ENCODE data around the gene TSPAN18. TPM values are rescaled to one million over a fixed set of nuclear protein-coding genes. Genes with fewer than 3 reads are reported as not detected.

The TSPAN18 gene
- total and polyA plus RNA-seq, 11 donors, result 40.0 to 151 (median 74.9) TPM

- no peak overlapping the region for H3K4me3 ChIP-seq
- H3K36me3 ChIP-seq, result peaks cover 0 to 3% (median 0%) of the 10 kb centered on the region in 9 donors
- no peaks in the 10 kb centered on the region for H3K27me3 ChIP-seq
- no peak for DNase-seq
- ATAC-seq, result no peak
- H3K4me1 ChIP-seq, result peaks cover 4 to 77% (median 33%) of the 10 kb centered on the region in 12 donors
- WGBS, 4 donors, result 68 to 78% (median 73%) methylated on average over 9 of the region's 9 CpGs
- intact Hi-C loops (cut with DNase I), result no loop called here
- H3K9me3 ChIP-seq, result no peaks in the 10 kb centered on the region
- TF ChIP-seq CTCF (IDR thresholded peaks at IDR 0.05) (no peak), POLR2A (IDR thresholded peaks at IDR 0.05) (no peak)
- H3K27ac ChIP-seq, result peak overlapping the region in 2 of 12 donors; percentile 44 to 54
Measured at GRCh38 chr11:44853666-44854065, 126.9 kb downstream of the TSPAN18 start.

- intact Hi-C loops (cut with DNase I), result no loop called here
- Histone ChIP-seq H3K27me3 (no peaks in the 10 kb centered on the region), H3K4me3 (no peak overlapping the region), H3K27ac (peak overlapping the region in 4 of 12 donors; percentile 8 to 54 (median 46)), H3K9me3 (no peaks in the 10 kb centered on the region), H3K36me3 (peaks cover 0 to 3% (median 0%) of the 10 kb centered on the region in 9 donors), H3K4me1 (peaks cover 4 to 77% (median 34%) of the 10 kb centered on the region in 12 donors)
- WGBS, 4 donors, result 44 to 61% (median 48%) methylated on average over 4 to 5 of the region's 5 CpGs
- DNase-seq (no peak), ATAC-seq (peak in 3 of 4 donors; percentile 12 to 36 (median 25))
- TF ChIP-seq POLR2A (IDR thresholded peaks at IDR 0.05) (no peak), CTCF (IDR thresholded peaks at IDR 0.05) (no peak)
Measured at GRCh38 chr11:44854086-44854485, 127.3 kb downstream of the TSPAN18 start.

GRCh38 chr11:44854741-44855492, 128.2 kb downstream of the TSPAN18 start:
- no peak for ATAC-seq

More at GRCh38 chr11:44854741-44855492, 128.2 kb downstream of the TSPAN18 start:
- WGBS, 4 donors, result 80 to 84% (median 84%) methylated on average over 5 of the region's 5 CpGs
- TF ChIP-seq CTCF (IDR thresholded peaks at IDR 0.05) (no peak), POLR2A (IDR thresholded peaks at IDR 0.05) (no peak)
- Histone ChIP-seq H3K27ac (peak overlapping the region in 4 of 12 donors; percentile 8 to 54 (median 46)), H3K4me1 (peaks cover 0 to 70% (median 27%) of the 10 kb centered on the region in 12 donors), H3K27me3 (no peaks in the 10 kb centered on the region), H3K36me3 (peaks cover 0 to 4% (median 0%) of the 10 kb centered on the region in 9 donors), H3K9me3 (no peaks in the 10 kb centered on the region), H3K4me3 (no peak overlapping the region)
- intact Hi-C loops (cut with DNase I), result loop anchor here in 1 of 10 donors (5.0 kb wide), 1 partner anchor 33 kb away; no protein-coding TSS in a partner anchor
- DNase-seq, result no peak
